Stomach smooth muscle (tissue), 2 donors: ENCODE results near the gene SEMA4D.

ENCODE experiments used
- H3K27ac ChIP-seq: one replicate; pipeline ENCODE4 v1.7.0; 2013; ENCODE audit warnings: mild to moderate bottlenecking, low read length, inconsistent platforms
- H3K27me3 ChIP-seq, 2 donors: one replicate each; pipeline ENCODE4 v1.7.0; 2013; ENCODE audit warnings: low read length in 2 of 2; ENCODE audit not compliant: insufficient read depth in 2 of 2, control insufficient read depth in 1 of 2
- H3K36me3 ChIP-seq, 2 donors: one replicate each; pipeline ENCODE4 v1.7.0; 2013; ENCODE audit warnings: low read length in 2 of 2; ENCODE audit not compliant: control insufficient read depth in 2 of 2, insufficient read depth in 2 of 2
- H3K4me1 ChIP-seq: one replicate; pipeline ENCODE4 v1.7.0; 2013; ENCODE audit warnings: low read length; ENCODE audit not compliant: control insufficient read depth, insufficient read depth
- H3K4me3 ChIP-seq, 2 donors: one replicate each; pipeline ENCODE4 v1.7.0; 2013; ENCODE audit warnings: low read length in 2 of 2
- H3K9ac ChIP-seq, 2 donors: one replicate each; pipeline ENCODE4 v1.7.0; 2013; ENCODE audit warnings: low read length in 2 of 2, mild to moderate bottlenecking in 1 of 2
- H3K9me3 ChIP-seq, 2 donors: one replicate each; pipeline ENCODE4 v1.7.0; 2013; ENCODE audit warnings: low read length in 2 of 2; ENCODE audit not compliant: control insufficient read depth in 2 of 2
- donor health status: healthy.
- donor health status: Pancreatic carcinoma.

Gene SEMA4D

GRCh38 chr9:89444274-89444673, 53.6 kb downstream of the SEMA4D start:
- Histone ChIP-seq H3K4me1 (no peaks in the 10 kb centered on the region), H3K27me3 (no peaks in the 10 kb centered on the region), H3K9ac (no peak overlapping the region), H3K36me3 (no peaks in the 10 kb centered on the region), H3K4me3 (no peak overlapping the region), H3K27ac (no peak overlapping the region), H3K9me3 (no peaks in the 10 kb centered on the region)

DNA sequence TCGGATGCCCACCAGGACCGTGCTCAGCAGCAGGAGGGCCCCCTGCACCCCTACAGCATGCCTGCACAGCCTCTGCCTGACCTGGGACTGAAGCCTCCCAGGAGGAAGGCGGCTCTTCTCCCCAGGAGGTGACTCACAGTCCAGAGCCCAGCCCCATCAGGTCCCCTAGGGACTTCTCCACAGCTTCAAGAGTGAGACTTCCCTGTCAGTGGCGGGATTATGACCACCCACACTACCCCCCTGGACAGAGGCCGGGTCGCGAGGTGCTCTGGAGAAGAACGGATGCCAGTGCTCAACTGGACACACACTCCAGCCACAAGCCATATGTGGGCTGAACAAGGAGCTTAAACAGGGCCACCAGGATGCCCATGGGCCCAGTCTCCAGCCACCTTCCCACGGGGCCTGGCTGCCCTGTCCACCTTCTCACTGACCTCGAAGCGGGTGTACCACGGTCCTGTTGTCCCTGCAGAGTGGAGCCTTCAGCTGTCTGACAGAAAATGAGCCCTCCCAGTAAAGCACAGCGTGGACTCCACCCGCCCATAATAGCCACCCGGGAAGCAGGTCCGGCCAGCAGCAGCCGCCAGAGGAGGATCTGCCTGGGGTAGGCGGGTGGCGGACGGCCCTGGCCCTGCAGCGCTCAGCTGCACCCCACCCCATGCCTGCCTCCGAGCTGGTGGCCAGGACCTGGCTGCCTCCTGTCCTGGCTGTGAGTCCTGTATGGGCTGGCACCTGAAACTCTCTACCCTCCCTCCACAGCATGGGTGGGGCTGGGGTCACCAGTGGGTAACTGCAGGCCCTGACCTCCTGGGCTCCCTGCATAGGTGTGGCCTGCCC, 54.7 kb downstream of the SEMA4D start:
- Histone ChIP-seq H3K27ac (no peak overlapping the region), H3K4me1 (no peaks in the 10 kb centered on the region)

GRCh38 chr9:89442501-89442978, 55.4 kb downstream of the SEMA4D start:
- H3K4me1 ChIP-seq, result no peaks in the 10 kb centered on the region
- H3K27ac ChIP-seq, result no peak overlapping the region
- H3K9me3 ChIP-seq, result no peaks in the 10 kb centered on the region
- no peak overlapping the region for H3K9ac ChIP-seq
- H3K4me3 ChIP-seq, result no peak overlapping the region
- no peaks in the 10 kb centered on the region for H3K36me3 ChIP-seq
- no peaks in the 10 kb centered on the region for H3K27me3 ChIP-seq

More for the DNA sequence above, 54.7 kb downstream of the SEMA4D start:
- Histone ChIP-seq H3K9ac (no peak overlapping the region), H3K4me3 (no peak overlapping the region), H3K9me3 (no peaks in the 10 kb centered on the region), H3K27me3 (no peaks in the 10 kb centered on the region), H3K36me3 (no peaks in the 10 kb centered on the region)

DNA sequence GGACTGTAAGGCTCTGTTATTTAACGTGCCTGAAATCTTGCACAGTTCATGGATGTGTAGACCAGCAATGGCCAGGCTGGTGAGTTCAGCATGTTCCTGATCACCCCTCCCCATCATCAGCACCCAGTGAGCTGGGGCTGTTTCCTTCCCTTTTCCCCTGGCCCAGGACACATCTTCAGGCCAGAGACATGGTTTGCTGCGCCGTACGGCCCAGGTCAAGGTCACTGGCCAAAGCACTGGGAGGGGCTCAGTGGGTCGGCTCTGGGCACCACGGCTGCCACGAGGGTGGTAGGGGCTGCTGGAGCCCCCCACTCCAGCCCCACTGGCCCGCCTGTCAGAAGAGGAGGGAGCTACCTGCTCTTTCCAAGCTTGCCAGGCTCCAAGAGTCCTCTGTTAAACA, 55.9 kb downstream of the SEMA4D start:
- Histone ChIP-seq H3K27me3 (no peaks in the 10 kb centered on the region), H3K9me3 (no peaks in the 10 kb centered on the region), H3K36me3 (no peaks in the 10 kb centered on the region), H3K9ac (no peak overlapping the region), H3K4me1 (no peaks in the 10 kb centered on the region), H3K4me3 (no peak overlapping the region), H3K27ac (no peak overlapping the region)

- H3K4me3 ChIP-seq, result no peak overlapping the region
- no peaks in the 10 kb centered on the region for H3K9me3 ChIP-seq
- no peaks in the 10 kb centered on the region for H3K36me3 ChIP-seq
- no peak overlapping the region for H3K27ac ChIP-seq
- no peak overlapping the region for H3K9ac ChIP-seq
- no peaks in the 10 kb centered on the region for H3K27me3 ChIP-seq
- H3K4me1 ChIP-seq, result no peaks in the 10 kb centered on the region
Observed at GRCh38 chr9:89441655-89441970, 56.3 kb downstream of the SEMA4D start.

GRCh38 chr9:89440951-89441654, 56.8 kb downstream of the SEMA4D start:
- H3K4me3 ChIP-seq, result no peak overlapping the region
- no peaks in the 10 kb centered on the region for H3K36me3 ChIP-seq
- no peak overlapping the region for H3K27ac ChIP-seq
- H3K27me3 ChIP-seq, result no peaks in the 10 kb centered on the region
- H3K9ac ChIP-seq, result no peak overlapping the region
- H3K4me1 ChIP-seq, result no peaks in the 10 kb centered on the region
- H3K9me3 ChIP-seq, result no peaks in the 10 kb centered on the region

DNA sequence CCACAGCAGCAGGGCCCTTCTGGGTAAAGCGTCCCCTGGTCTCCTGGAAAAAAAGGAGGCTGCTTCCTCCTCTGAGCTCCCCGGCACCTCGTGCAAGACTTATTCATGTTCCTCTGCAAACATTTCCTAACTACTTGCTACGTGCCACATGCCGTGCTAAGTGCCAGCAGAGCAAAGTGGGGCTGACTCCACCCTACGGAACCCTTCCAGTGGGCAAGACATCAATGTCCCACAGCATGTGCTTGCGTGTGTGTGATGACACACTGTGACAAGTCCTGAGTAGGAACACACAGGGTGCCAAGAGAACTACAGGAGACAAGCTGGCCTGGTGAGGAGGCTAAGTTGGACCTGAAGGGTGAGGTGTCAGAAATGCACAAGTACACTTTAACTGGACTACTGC, 57.4 kb downstream of the SEMA4D start:
- Histone ChIP-seq H3K27me3 (no peaks in the 10 kb centered on the region), H3K9ac (no peak overlapping the region), H3K4me1 (peaks cover 2% of the 10 kb centered on the region), H3K4me3 (no peak overlapping the region), H3K9me3 (no peaks in the 10 kb centered on the region), H3K36me3 (no peaks in the 10 kb centered on the region), H3K27ac (no peak overlapping the region)

DNA sequence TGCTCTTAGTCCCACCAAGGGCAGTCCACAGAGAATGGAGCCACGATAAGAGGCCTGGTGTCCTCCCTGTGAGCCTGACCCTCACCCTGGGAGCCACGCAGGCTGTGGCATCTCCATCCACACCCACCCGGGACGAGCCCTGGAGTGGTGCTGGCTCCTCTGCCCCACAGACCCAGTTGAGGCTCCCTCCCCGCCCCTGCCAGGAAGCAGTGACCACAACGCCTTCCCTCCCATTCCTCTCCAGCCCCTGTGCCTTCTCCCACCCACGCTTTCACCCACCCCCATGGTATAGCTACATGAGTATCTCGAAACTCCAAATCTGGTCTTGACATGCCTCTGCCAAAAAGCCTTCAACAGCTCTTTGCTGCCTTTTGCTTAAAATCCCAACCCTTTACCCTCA, 57.9 kb downstream of the SEMA4D start:
- Histone ChIP-seq H3K36me3 (no peaks in the 10 kb centered on the region), H3K9ac (no peak overlapping the region), H3K27ac (no peak overlapping the region), H3K9me3 (no peaks in the 10 kb centered on the region), H3K27me3 (no peaks in the 10 kb centered on the region), H3K4me1 (peaks cover 2% of the 10 kb centered on the region), H3K4me3 (no peak overlapping the region)

DNA sequence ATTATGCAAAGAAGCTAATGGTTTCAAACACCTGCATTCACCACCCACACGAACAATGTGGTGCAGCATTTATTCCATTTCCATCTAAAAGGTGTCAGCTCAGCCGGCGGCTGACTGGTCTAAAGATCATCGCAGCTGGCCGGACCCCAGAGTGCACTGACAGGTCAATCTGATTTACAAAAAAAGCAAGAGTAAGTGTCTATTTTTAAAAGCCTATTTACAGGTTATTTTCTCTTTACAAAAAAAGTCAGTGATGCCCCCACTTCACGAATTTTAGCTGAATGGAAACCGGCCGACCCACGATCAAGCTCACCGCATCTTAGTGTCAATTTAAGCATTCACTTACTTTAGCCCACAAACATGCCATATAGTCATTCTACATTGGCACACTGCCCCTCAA, 58.3 kb downstream of the SEMA4D start:
- no peak overlapping the region for H3K4me3 ChIP-seq
- no peaks in the 10 kb centered on the region for H3K36me3 ChIP-seq
- H3K27me3 ChIP-seq, result no peaks in the 10 kb centered on the region
- H3K9me3 ChIP-seq, result no peaks in the 10 kb centered on the region
- no peak overlapping the region for H3K9ac ChIP-seq
- peaks cover 2% of the 10 kb centered on the region for H3K4me1 ChIP-seq
- H3K27ac ChIP-seq, result no peak overlapping the region

DNA sequence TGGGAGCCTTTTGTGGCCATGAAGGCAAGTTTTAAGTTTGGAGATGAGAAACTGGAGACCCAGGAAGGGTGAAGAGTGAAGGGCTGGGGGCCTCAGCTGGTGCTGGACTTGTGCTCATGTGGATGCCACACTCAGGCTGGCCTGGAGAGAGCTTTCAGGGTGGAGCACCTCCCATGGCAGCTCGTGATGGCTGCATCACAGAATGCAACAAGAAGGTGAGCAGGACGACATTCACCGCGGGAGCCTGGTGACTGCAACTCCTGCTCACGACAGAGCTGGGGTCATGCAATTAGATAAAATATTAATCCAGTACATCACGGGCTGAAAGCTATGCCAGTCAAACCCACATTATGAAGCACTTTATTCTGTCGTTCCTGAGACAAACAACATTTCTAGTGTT, 59.7 kb downstream of the SEMA4D start:
- H3K4me1 ChIP-seq, result peaks cover 2% of the 10 kb centered on the region
- no peak overlapping the region for H3K4me3 ChIP-seq
- no peak overlapping the region for H3K9ac ChIP-seq
- H3K36me3 ChIP-seq, result no peaks in the 10 kb centered on the region
- no peaks in the 10 kb centered on the region for H3K9me3 ChIP-seq
- H3K27ac ChIP-seq, result no peak overlapping the region
- H3K27me3 ChIP-seq, result no peaks in the 10 kb centered on the region

DNA sequence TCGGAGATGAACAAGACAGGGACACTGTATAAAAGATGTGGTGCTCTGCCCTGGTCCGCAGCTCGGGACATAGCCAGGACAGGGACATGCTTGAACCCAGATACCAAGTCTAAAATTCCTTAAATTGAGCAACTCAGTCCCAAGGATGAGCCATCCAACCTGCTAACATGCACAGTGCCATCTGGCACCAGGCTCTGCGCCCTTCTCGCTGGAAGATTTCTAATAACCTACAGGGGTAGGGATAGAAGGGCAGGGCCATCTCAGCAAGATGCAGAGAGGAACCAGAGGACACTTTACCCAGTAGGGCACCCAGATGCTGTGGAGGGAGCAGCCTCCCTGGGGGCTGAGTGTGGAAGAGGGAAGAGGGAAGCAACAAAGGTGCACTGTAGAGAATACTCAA, 60.1 kb downstream of the SEMA4D start:
- Histone ChIP-seq H3K4me3 (no peak overlapping the region), H3K9ac (no peak overlapping the region), H3K27ac (no peak overlapping the region), H3K4me1 (peaks cover 2% of the 10 kb centered on the region), H3K36me3 (no peaks in the 10 kb centered on the region), H3K27me3 (no peaks in the 10 kb centered on the region), H3K9me3 (no peaks in the 10 kb centered on the region)
